HG02852 (cell line): ENCODE results near the gene SHISA5.

Experiments used
- ATAC-seq: cut with Tn5 transposase; IDR thresholded peaks from one replicate; pipeline ENCODE4 v1.9.1; 2021; ENCODE audit warnings: mild to moderate bottlenecking, moderate library complexity; ENCODE audit not compliant: unreplicated experiment

The SHISA5 gene

DNA sequence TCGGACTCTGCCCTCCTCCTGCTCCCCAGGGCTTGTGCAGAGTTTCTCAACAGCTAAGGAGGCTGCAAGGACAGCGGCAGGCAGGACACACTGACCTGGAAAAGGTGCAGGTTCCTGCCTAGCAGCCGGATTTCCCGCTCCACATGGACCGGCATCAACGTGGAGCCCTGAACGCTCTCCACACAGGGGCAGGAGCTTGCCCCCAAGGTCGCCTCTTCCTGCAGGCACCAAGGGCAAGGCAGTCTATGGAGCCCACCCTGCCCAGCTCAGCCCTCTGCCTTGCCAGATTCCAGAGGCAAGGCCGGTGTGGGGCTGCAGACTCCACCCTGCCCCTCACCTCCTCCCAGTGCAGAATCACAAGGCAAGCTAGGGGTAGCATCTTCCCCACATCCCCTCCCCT, 84.8 kb downstream of the SHISA5 start:
- ATAC-seq = no peak

DNA sequence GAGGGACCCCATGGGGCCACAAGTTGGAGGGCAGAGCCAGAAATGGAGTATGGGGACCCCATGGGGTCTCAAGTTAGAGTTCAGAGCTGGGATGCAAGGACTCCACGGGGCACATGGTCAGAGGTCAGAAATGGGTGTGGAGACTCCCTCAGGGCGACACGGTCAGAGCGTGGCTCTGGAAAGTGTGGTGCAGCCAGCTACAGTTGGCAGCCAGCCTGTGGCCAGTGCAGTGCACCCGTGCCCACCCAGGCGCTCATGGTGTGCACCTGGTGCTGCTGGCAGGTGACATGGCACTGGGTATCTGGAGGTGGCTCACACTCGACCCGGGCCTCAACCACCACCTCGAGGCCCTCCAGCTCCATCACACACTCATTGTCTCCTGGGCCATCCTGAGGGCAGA, 85.3 kb downstream of the SHISA5 start:
- ATAC-seq = no peak

DNA sequence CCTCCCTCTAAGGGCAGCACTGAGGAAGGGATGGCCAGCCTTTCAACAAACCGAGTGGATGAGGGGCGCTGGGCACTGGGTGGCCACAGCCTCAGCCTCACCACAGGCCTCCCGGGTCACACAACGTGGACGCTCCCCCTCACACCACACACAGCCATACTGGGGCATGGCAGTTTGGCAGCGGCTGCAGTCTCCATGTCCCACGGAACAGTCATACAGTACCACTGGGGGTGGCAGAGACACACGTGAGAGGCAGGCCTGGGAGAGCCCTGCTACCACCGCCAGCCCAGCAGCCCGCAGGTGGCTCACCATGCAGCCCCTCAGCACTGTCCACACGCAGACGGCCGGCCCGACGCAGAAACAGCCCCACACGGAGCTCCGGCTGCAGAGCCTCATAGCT, 85.8 kb downstream of the SHISA5 start:
- no peak for ATAC-seq
